Measurements from ENCODE around the gene MS4A15.

MS4A15 gene

DNA sequence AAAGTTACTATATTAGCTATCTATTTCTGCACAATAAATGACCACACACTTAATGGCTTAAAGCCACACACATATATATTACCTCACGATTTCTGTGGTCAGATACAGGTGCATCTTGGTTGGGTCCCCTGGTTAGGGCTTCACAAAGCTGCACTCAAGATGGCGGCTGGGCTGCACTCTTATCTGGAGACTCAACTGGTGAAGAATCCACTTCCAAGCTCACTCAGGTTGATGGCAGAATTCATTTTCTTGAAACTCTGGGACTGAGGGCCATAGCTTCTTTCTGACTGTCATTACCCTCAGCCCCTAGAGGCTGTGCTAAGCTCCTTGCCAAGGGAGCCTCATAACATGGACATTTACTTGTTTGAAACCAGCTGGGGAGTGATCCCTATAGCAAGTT is 23.4 kb downstream of the MS4A15 start:
- DNase-seq: no peak

DNA sequence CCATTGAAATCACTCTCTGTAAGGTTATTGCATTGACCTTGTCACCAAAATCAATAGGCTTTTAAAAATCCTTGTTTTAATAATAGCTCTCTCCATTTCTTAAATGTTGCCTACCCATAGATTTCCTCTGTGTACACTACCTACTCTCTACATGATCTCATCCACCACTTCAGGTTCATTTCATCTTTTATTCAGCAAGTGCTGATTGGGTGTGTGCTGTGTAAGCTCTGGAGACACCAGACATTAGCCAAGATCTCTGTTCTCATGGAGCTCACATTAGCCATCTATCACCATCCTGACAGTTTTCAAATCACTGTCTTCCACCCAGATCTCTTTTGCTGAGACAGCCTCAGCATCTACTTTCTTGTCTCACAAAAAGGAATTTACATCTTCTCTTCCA is 24.1 kb downstream of the MS4A15 start:
- DNase-seq: no peak

DNA sequence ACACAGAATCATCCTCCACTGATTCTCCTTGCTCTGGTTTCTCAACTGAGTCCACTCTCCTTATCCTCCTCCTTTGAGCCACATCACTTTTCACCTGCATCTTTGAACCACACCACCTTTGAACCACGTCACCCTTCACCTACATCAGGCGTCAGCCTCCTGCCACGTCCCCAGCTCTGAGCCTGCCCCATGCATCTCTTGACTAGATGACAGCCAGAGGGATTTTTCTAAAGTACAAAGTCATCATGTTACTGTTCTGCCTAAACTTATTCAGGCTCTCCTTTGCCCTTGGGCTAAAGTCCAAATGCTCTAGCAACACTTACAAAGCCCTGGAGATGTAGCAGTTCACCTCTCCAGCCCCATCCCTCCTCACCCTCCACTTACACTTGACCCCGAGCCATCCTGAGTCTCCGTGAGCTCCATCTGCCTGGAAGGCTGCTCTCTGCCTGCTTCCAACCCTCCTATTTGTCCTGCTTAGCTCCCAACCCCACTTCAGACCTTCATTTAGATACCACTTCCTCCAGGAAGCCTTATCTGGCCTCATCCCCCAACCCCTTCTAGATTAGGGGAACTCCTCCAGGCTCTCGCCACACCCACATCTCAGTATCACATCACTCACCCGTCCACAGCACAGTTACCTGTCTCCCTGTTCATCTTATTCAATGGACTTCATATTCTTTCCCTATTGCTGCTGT is 24.8 kb downstream of the MS4A15 start:
- no peak for DNase-seq

DNA sequence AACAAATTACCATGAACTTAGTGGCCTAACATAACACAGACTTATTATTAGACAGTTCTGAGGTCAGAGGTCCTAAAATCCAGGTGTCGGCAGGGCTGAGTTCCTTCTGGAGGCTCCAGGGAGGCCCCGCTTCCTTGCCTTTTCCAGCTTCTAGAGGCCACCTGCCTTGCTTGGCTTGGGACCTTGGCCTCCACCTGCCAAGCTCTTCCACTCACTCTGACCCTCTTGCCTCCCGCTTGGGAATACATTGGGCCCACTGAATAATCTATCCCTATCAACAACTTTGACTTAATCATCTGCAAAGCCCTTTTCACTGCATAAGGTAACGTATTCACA is 25.3 kb downstream of the MS4A15 start:
- no peak for DNase-seq

DNA sequence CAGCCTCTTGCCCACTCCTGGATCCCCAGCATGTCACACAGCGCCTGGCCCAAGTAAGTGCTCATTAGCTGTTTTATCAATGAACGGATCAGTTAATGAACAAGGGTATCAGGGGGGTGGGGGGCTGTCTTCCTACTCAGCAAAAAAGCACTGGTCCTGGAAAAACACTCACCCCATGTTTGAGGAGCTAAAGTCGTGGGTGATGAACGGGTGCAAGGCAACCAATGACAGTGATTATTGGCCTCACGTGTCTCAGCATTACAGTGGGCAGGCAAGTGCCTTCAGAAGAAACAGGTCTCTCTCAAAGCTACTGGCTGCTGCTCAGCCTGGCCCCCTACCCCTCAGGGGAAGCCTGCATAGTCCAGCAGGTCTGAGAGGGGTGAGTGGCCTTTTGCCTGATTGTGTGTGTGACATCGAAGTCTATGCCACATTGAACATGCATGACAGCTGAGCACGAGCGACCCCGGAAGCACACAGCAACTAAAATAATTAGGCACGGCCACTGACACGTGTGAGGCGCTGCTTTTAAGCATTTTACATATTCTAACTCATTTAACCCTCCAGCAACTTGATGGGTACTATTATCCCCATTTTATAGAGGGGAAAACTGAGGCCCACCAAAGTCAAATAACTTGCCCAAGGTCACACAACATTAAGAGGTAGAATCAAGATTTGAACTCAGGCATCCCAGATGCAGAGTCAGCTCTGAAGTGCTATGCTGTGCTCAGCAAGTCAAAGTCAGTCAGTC is 25.9 kb downstream of the MS4A15 start:
- DNase-seq: no peak

DNA sequence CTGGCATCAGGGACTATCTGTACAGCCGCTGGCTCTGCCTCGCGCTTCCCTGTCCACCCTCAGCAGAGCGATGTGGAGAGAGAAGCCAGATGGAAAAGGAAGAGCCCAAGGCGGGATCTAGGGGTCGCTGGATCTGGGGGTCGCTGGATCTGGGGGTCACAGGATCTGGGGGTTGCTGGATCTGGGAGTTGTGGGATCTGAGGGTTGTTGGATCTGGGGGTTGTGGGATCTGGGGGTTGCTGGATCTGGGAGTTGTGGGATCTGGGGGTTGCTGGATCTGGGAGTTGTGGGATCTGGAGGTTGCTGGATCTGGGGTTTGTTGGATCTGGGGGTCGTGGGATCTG is 26.4 kb downstream of the MS4A15 start:
- DNase-seq: no peak

DNA sequence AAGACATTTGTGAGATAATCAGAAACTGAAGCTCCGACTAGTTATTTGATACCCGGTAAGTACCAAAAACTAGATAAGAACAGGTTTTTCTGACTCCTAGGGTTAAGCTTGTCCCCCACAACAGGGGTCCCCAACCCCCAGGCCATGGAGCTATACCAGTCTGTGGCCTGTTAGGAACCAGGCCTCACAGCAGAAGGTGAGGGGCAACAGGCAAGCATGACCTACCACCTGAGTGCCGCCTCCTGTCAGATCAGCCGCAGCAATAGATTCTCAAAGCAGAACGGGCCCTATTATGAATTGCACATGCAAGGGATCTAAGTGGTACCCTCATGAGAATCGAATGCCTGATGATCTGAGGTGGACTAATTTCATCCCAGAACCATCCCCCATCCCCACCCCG is 27.2 kb downstream of the MS4A15 start:
- no peak for DNase-seq

DNA sequence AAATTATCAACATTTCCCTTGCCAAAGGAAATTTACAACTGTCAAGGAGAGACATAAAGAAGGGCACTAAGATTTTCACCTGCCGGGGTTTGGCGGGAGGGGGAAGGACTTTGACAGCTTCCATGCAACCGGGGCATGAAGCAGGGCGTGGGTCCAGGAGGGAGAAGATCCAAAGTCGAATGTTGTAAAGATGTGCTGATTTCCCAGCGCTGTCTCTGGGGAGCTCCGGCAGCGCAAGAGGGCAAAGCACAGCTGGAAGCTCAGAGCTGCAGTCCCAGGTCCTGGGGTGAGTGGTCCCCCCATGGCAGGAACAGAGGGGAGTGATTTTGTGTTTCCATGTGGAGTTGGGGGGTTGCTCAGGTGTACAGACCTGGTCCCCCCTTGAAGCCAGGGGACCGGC is 28.5 kb downstream of the MS4A15 start, which contains the start of gene MS4A10:
Gene MS4A10, plus strand, starts transcription at position 198 of the 400 bp plus-strand sequence. CDS start 5,003 bp downstream, outside the sequence.
- no peak for DNase-seq

DNA sequence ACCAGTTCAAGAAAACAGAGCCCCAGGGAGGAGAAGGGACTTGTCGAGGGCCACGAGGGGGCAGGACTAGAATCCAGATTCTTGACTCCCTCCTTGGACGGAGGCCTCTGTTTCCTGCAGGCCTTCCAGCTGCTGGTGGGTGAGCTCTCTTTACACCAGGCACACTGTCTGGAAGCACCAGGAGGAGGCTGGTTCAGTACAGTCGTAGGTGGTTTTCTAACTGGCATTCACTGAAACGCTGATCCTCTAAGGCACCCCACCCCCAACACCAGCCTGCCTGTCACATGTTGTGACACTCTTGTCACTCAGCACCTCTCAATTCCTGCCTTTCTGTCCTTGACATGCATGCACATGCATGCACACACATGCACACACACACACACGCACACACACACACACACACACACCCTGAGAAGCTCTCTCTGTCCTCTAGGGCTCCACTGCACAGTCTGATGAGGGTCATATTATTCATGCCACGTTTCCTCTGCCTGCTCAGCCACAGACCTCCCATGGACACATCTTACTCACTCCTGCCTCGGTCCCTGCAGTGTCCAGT is 29.2 kb downstream of the MS4A15 start:
- DNase-seq: no peak

DNA sequence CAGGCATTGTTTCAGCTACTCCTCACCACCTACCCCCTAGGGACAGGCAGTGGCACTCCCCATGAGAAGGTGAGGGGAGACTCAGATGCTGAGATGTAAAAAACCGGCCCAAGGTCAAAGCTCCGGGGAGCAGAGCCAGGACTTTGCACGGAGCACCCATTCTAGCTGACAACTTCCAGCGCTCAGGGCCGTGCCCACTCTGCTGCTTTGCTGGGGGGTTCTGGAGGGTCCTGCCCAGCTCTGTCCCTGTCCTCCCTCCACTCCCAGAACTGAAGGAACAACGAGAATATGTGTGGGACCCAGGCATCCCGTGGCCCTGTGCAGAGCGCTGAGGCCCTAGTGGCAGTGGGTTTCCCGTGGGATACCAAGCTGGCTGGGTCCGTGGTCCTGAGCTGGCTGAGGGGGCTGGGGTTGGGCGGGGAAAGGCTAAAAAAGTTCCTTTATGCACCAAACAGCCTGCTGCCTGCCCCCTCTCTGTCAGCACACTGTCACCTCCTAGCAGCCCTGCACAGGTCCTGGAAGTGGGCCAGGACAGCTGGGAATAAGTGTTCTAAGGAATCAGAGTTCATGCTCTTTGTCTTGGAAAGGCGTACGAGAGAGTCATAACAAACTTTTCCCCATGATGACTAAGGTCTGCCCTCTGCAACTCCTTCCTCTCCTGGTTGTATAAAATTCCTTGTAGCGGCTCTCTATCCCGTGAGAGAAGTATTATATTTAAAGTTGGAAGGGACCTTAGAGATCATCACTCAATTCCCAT is 30.3 kb downstream of the MS4A15 start:
- DNase-seq: no peak

DNA sequence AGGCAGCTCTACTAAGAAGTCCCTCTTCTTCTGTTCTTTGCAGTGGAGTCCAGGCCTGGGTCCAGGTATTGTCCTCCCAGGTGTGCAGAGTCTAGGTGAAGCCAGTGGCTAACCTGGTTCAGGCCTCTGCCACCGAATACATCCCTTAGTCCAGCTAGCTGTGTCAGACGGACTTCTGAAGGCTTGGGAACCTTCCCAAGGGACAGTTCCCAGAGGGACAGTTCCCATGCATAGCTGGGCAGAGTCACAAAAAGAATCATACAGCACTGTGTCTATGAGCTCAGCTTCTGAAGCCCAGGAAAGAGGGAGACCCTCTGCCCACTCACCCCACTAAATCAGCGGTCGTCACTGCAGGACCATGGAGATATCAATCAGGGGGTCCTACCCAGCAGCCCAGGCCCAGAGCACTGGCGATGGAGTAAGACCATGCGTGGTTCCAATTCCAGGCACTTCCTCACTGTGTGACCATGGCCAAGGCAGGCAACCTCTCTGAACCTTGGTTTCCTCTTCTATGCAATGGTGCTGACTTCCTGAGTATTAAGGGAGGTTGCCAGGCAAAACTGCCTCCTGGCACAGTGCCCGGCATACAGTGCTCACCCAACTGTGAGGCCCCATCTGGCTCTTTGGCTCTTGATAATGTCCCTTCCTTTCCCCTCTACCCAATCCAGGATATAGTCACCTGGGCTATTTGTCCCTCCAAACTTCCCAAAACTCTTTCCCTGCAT is 31.9 kb downstream of the MS4A15 start:
- DNase-seq: no peak

DNA sequence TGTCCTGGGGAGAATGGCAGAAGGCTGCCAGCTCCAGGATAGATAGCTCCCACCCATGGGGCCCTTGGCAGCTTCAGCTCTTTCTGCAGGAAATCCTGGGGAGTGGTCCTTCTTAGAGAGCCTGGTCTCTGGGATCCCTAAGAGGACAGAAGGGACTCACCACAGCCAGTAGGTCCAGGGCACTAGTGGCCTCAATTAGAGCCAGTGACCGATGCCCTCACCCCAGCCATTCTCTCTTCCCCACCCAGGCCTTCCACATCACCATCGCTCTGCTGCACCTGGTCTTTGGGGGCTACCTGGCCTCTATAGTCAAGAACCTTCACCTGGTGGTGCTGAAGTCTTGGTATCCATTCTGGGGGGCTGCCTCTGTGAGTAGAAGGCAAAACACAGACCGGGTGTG is 34.1 kb downstream of the MS4A15 start:
- no peak for DNase-seq

DNA sequence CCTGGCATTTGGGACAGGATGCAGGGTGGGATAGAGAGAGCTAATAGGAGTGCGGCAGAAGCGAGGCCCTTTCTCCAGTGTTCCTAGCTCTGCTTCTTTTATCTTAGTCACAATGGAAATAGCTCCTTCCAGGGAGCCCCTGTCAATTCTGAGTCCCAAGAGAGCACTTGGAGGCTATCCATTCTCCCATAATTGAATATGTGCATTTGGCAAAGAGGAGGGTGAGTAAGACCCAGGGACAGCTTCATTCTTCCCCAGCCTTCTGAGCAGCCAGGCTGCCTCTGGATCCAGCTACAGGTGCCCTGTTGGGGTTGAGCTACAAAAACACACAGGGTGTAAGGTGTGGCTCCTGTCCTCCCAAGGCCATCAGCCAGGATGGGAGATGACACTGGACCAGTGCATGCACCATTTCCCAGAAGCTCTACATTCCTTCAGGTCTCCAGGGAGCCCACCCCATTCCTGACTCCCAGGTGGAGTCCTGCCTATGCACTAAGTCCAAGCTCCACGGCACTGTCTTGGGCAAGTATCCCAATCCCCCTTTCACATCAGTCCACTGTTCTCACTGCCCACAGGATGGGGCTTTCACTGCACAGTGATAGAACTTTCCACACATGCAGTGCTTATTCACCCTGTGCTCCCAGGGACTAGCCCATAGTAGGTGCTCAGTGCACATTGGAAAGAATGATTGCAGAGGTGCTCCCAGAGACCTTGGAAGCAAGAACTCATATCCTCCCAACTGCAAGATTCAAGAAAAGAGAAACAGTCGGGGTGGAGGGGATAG is 34.7 kb downstream of the MS4A15 start:
- DNase-seq: no peak

DNA sequence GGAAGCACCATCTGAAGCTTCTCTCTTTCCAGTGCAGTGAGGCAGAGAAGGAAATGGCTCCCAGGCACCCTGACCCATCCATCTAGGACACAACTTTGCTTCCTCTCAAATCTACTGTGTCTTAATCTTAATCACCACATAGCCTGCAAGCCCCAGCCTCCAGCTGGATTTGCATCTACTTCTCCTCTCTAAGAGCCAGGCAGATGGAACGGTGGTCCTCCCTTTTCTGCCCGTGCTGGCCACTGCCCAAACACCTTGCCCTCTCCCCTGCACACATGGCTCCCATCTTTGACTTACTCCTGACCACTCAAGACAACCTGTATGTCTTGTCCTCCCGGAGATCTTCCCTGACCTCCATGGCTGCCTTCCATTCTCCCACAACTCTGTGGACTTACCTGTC is 35.9 kb downstream of the MS4A15 start:
- DNase-seq: no peak

DNA sequence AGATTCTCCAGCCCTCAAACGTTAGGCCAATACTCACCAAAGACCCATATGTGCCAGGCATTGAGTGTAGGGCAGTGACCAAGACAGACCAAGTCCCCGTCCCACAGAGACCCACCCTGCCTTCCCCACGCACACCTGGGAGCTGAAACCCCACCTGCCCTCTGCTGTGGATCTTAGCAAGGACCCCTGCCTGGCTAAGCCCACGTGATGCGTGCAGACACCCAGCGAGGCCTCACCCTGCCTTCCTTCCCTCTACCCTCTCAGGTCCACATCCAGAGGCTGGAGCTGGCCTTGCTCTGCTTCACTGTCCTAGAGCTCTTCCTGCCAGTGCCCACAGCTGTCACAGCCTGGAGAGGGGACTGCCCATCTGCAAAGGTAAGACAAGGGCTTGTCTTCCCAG is 38.6 kb downstream of the MS4A15 start:
- no peak for DNase-seq

DNA sequence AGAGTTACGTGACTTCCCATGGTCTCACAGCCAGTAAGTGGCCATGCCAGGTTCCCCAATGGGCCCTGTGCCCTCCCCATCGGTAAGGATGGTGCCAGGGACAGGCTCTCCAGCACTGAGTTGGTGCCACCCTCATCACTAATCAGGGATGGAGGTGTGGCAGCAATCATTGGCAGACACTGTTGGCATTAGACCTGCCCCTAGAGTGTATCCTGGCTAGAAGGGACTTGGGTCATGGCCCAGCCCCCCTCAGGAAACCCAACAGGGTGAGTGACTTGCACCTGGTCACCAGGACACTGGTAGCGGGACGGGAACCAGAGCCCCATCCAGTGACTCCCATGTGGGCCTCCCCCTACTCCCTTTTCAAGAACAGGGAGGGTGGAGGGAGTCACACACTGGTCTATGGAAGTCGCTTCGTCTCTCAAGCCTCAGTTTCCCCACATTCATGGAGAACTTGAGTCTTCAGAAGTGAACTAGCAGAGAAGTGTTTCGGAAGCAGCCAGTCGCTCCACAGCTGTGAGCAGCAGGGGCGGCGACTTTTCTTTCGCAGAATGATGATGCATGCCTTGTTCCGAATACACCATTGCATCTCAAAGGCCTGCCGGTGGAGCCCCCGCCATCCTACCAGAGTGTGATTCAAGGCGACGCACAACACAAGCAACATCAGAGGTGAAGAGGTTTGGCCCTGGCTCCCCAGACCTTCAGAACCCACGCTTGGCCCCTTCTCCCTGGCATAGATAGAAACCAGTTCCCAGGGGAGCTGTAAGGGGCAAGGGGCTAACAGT is 41.4 kb downstream of the MS4A15 start:
- DNase-seq: no peak

DNA sequence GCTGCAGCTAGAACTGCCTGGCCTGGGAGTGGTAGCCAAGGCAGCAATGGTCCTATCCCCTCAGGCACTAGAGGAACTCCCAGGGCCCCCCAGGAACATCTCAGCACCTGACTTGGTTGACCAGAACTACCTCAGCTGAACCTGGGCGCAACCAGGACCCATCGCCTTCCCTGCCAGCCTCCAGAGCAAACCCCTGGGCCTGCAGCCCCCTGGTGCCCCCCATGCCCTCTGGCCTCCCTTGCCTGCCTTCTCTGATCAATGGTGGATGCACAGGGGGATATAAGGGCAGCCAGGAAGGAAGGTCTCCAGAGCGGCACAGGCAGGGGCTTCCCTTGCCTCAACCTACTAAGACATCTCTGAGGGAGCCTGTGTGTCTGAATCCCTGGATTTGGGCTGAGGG is 42.0 kb downstream of the MS4A15 start:
- no peak for DNase-seq

DNA sequence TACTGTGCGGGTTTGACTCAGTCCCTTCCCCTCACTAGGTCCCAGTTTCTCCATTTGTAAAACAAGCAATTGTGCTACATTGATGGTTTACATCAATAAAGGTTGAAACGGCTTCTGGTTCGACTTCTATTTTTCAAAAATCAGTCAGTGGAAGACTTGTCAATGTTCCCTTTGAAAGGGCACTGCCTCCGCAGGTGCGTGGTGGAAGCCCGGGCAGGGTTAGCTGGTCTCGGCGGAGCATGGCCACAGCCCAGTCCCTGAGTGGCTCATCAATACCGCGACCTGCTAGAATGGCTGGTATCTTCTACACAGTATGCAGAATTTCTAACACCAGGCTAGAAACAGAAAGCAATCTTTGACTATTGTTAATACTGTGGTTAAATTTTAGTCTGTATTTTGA is 44.5 kb downstream of the MS4A15 start:
- no peak for DNase-seq

DNA sequence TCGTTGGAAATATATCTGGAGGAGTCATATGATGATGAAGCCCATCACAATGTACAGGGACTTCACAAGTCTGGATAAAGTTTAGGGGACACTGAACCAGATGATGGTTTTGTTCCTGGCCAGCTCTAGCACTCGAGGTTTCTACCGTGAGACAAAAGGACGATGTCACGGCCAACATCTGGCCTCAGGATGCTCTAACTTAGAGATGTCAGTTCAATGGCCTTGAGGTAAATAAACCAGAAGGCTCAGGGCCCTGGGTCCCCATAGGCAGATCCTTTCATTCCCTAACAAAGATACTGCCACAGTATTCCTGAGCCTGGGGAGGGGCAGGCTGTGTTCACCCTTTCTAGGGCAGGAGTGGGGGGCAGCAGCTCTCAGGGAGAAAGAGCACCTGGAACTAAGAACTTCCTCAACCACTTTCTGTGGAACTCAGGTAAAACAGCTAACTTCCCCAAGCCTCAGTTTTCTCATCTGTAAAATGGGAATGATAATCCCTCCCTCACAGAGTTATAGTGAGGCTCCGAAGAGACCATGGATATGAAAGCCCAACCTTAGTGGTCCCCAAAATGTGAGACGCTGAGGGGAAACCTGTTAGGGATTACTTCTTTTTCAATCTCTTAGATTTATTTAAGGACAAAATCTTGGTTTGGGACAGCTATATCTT is 46.7 kb downstream of the MS4A15 start:
- DNase-seq: no peak

DNA sequence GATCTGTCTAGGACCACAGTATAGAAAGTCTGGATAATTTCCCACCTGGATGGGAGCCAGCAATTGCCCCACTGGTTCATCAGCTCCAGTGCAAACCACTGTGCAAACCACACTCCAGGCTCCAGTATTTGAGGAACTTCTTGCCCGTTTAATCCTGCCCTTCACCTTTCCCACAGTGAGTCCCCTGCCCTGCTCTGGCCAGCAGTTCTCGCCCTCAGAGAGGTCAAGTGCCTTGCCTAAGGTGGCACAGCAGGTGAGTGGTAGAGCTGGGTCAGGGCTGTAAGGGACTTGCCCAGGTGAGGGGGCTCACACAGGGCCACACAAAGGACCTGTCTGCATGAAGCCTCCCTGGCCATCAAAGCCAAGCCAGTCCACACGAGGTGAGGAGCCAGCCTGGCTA is 52.6 kb downstream of the MS4A15 start:
- no peak for DNase-seq

DNA sequence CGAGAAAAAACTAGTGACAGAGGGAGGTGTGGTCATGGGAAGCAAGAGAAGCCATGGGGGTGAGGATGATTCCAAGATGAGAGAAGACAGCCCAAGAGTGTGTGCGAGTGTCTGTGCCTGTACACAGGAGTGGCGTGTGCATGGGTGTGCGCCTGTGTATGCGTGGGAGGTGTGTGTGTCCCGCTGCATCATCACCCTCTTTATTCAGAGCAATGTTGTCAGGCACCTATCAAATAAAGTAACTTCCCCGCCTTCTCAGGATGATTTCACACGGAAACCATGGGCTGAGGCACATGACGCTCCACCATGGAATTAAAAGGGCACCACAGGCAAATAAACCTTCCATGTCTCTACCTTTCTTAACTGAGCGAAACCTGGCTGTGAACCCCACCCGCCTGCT is 53.0 kb downstream of the MS4A15 start:
- DNase-seq: no peak

All from CD4-positive, alpha-beta T cell treated with Interleukin-12 subunit alpha and Interleukin-12 subunit beta, for 1 hour (primary cell).